ENCODE data around the gene VWA5B1.

DNA sequence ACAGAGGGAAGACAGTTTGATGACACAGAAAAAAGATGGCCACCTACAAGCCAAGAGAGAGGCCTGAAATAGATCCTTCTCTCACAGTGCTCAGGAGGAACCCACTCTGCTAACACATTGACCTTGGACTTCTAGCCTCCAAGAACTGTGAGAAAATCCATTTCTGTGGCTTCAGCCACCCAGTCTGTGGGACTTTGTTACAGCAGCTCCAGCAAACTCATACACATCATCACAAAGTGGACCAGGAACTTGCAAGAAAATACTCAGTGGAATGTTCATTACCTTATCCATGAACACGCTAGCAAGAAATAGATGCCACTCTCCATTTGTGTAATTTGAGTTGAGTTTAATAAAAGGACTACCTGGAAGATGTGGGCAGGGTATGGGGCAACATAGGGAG lies 38.1 kb upstream of the VWA5B1 start:
- TF ChIP-seq, protein P1, sequence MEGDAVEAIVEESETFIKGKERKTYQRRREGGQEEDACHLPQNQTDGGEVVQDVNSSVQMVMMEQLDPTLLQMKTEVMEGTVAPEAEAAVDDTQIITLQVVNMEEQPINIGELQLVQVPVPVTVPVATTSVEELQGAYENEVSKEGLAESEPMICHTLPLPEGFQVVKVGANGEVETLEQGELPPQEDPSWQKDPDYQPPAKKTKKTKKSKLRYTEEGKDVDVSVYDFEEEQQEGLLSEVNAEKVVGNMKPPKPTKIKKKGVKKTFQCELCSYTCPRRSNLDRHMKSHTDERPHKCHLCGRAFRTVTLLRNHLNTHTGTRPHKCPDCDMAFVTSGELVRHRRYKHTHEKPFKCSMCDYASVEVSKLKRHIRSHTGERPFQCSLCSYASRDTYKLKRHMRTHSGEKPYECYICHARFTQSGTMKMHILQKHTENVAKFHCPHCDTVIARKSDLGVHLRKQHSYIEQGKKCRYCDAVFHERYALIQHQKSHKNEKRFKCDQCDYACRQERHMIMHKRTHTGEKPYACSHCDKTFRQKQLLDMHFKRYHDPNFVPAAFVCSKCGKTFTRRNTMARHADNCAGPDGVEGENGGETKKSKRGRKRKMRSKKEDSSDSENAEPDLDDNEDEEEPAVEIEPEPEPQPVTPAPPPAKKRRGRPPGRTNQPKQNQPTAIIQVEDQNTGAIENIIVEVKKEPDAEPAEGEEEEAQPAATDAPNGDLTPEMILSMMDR (IDR thresholded peaks at IDR 0.05): no peak
- no peak for TF ChIP-seq POLR2A (IDR thresholded peaks at IDR 0.05)

Data from uterus (tissue), 2 donors.